ENCODE data around the gene PAXX.

- TF ChIP-seq CTCF (IDR thresholded peaks at IDR 0.05), result no peak
- TF ChIP-seq POLR2A (IDR thresholded peaks at IDR 0.05), result no peak
These were observed 43.2 kb downstream of the PAXX start for GRCh38 chr9:137035507-137035834.

Measured in body of pancreas (tissue), 4 donors.